Activated CD4-positive, alpha-beta T cell treated with anti-CD3 and anti-CD28 coated beads, Interleukin-10, Interleukin-2, amounts not matched to agents 100 ng/mL and 50 ng/mL, durations not matched to agents 16 hours and 8 hours (primary cell): Measurements from ENCODE around the gene ASPHD2.

Source experiments
- DNase-seq: peaks from one replicate; pipeline ENCODE4 v3.0.0-alpha.2; 2020

The ASPHD2 gene

GRCh38 chr22:26447584-26448329, 18.7 kb downstream of the ASPHD2 start:
- no peak for DNase-seq

GRCh38 chr22:26448334-26448733, 19.3 kb downstream of the ASPHD2 start:
- DNase-seq = no peak

- no peak for DNase-seq
These were observed 19.9 kb downstream of the ASPHD2 start for GRCh38 chr22:26448941-26449340.

- DNase-seq = no peak
These were observed 21.6 kb downstream of the ASPHD2 start for GRCh38 chr22:26450453-26451185.

GRCh38 chr22:26452236-26453016, 23.4 kb downstream of the ASPHD2 start:
- DNase-seq = no peak

GRCh38 chr22:26453216-26453615, 24.2 kb downstream of the ASPHD2 start:
- no peak for DNase-seq

GRCh38 chr22:26453812-26454500, 24.9 kb downstream of the ASPHD2 start:
- no peak for DNase-seq

GRCh38 chr22:26457661-26458272, 28.7 kb downstream of the ASPHD2 start:
- no peak for DNase-seq

- DNase-seq = no peak
These were observed 31.1 kb downstream of the ASPHD2 start for GRCh38 chr22:26460202-26460601.

- peak; percentile 26 for DNase-seq
These were observed 32.2 kb downstream of the ASPHD2 start for GRCh38 chr22:26461188-26461810.

GRCh38 chr22:26462051-26462450, 33.0 kb downstream of the ASPHD2 start:
- no peak for DNase-seq

GRCh38 chr22:26462641-26463040, 33.6 kb downstream of the ASPHD2 start:
- no peak for DNase-seq

- DNase-seq = no peak
These were observed 34.1 kb downstream of the ASPHD2 start for GRCh38 chr22:26463101-26463661.

- DNase-seq = no peak
These were observed 34.6 kb downstream of the ASPHD2 start for GRCh38 chr22:26463688-26464087.

- DNase-seq = no peak
These were observed 35.3 kb downstream of the ASPHD2 start for GRCh38 chr22:26464312-26464711.

- DNase-seq = no peak
These were observed 37.1 kb downstream of the ASPHD2 start for GRCh38 chr22:26466196-26466595.

GRCh38 chr22:26470807-26471206, 41.7 kb downstream of the ASPHD2 start:
- no peak for DNase-seq

GRCh38 chr22:26471522-26471921, 42.5 kb downstream of the ASPHD2 start:
- no peak for DNase-seq

GRCh38 chr22:26474682-26475081, 45.6 kb downstream of the ASPHD2 start:
- peak; percentile 23 for DNase-seq

GRCh38 chr22:26476705-26477340, 47.8 kb downstream of the ASPHD2 start:
- DNase-seq = peak; percentile 73

- DNase-seq = peak; percentile 28
These were observed 48.3 kb downstream of the ASPHD2 start for GRCh38 chr22:26477341-26477731.
